PC-3 (cell line): Measurements from ENCODE around the gene VEGFA. TPM values are rescaled to one million over a fixed set of nuclear protein-coding genes. Genes with fewer than 3 reads are reported as not detected.

Experiments used
- ATAC-seq: fragments of 200-7000 bp; cut with Tn5 transposase; 2 replicates; pipeline ENCODE4 v1.9.1; 2020; ENCODE audit warnings: mild to moderate bottlenecking, moderate library complexity
- BruUV-seq: library from RNA; stranded (reverse); fragments of 400-500 nt; replicated peaks from 2 replicates; lab custom pipeline; 2021; lab: Mats Ljungman, UMichigan
- CTCF ChIA-PET: fragments of 300-600 bp; sonication (Branson Sonifier 250); formaldehyde crosslinking; loops from one replicate; lab custom pipeline; 2022; ENCODE audit warnings: antibody characterized with exemption; lab: Charles Lee
- POLR2A ChIA-PET: fragments of 300-600 bp; sonication (Branson Sonifier 250); formaldehyde crosslinking; loops from one replicate; lab custom pipeline; 2022; ENCODE audit warnings: antibody characterized with exemption; ENCODE audit not compliant: unreplicated experiment; lab: Charles Lee
- DNase-seq: peaks from one replicate; pipeline ENCODE4 v3.0.0-alpha.2; 2015
- H2AFZ ChIP-seq: fragments of 300-600 bp; sonication (generic); 2 replicates; pipeline ENCODE4 v1.6.0; 2016; ENCODE audit warnings: antibody characterized with exemption, low read length
- H3F3A ChIP-seq: fragments of 300-600 bp; sonication (generic); one replicate; pipeline ENCODE4 v1.6.0; 2017; ENCODE audit warnings: antibody characterized with exemption, low read length, control low read depth, mild to moderate bottlenecking; ENCODE audit not compliant: unreplicated experiment
- H3K27ac ChIP-seq: fragments of 300-600 bp; sonication (generic); 2 replicates; pipeline ENCODE4 v1.5.1; 2016; ENCODE audit warnings: mild to moderate bottlenecking, low read length
- H3K27me3 ChIP-seq: fragments of 300-600 bp; sonication (generic); 2 replicates; pipeline ENCODE4 v1.6.1; 2016; ENCODE audit warnings: low read length, mixed read lengths
- H3K36me3 ChIP-seq: fragments of 300-600 bp; sonication (generic); 2 replicates; pipeline ENCODE4 v1.6.1; 2016; ENCODE audit warnings: low read depth, mixed run types, low read length, mixed read lengths
- H3K4me1 ChIP-seq: fragments of 300-600 bp; sonication (generic); 2 replicates; pipeline ENCODE4 v1.5.1; 2016; ENCODE audit warnings: low read length; ENCODE audit not compliant: insufficient read depth
- H3K4me2 ChIP-seq: fragments of 300-600 bp; sonication (generic); 2 replicates; pipeline ENCODE4 v1.6.0; 2016; ENCODE audit warnings: low read length
- H3K4me3 ChIP-seq: fragments of 300-600 bp; sonication (generic); 2 replicates; pipeline ENCODE4 v1.5.1; 2016; ENCODE audit warnings: mild to moderate bottlenecking, low read length, mixed read lengths
- H3K79me2 ChIP-seq: fragments of 300-600 bp; sonication (generic); 2 replicates; pipeline ENCODE4 v1.6.1; 2017; ENCODE audit warnings: low read length, mixed read lengths
- H3K9ac ChIP-seq: fragments of 300-600 bp; sonication (generic); 2 replicates; pipeline ENCODE4 v1.6.0; 2016; ENCODE audit warnings: mild to moderate bottlenecking, low read length
- H3K9me2 ChIP-seq: fragments of 300-600 bp; sonication (generic); replicated peaks from 2 replicates; pipeline ENCODE4 v1.6.1; 2016; ENCODE audit warnings: mixed run types, low read length, mixed read lengths
- H3K9me3 ChIP-seq: fragments of 300-600 bp; sonication (generic); 2 replicates; pipeline ENCODE4 v1.6.1; 2016; ENCODE audit warnings: low read length, mixed read lengths
- H4K20me1 ChIP-seq: fragments of 300-600 bp; sonication (generic); 2 replicates; pipeline ENCODE4 v1.6.1; 2016; ENCODE audit warnings: low read length, mixed read lengths
- CTCF ChIP-seq: fragments of 300-600 bp; sonication (generic); conservative IDR thresholded peaks from 2 replicates; pipeline ENCODE4 v1.5.1; 2017; ENCODE audit warnings: antibody characterized with exemption, low read depth, mild to moderate bottlenecking, low read length
- EZH2 ChIP-seq: fragments of 300-600 bp; sonication (generic); IDR thresholded peaks from one replicate; pipeline ENCODE4 v1.6.1; 2017; ENCODE audit warnings: antibody characterized with exemption, mild to moderate bottlenecking, low read length; ENCODE audit not compliant: unreplicated experiment
- EZH2phosphoT487 ChIP-seq: fragments of 300-600 bp; sonication (generic); IDR thresholded peaks from 2 replicates; pipeline ENCODE4 v1.6.1; 2018; ENCODE audit warnings: mild to moderate bottlenecking, antibody characterized with exemption, low read length, borderline replicate concordance
- intact Hi-C: fragments of 100-400 bp; cut with micrococcal nuclease; formaldehyde crosslinking; loops from 2 replicates; pipeline ENCODE4 v1.9.0; 2023
- total RNA-seq: library from RNA; depleted of rRNA; stranded (reverse); fragments of >200 nt; gene quantifications from 2 replicates; pipeline ENCODE4 v1.2.3, GENCODE V29; 2014

The VEGFA gene
- total RNA-seq, 1 experiment from 2014 or later: 146 TPM

GRCh38 chr6:43749461-43749860 is 20.6 kb upstream of the VEGFA start:
- no peaks in the 10 kb centered on the region for H3K79me2 ChIP-seq
- H3K27ac ChIP-seq: no peak overlapping the region
- H4K20me1 ChIP-seq: no peaks in the 10 kb centered on the region
- H3K9me2 ChIP-seq: no peaks in the 10 kb centered on the region; the same call in 1 of the 2 replicates
- no peak overlapping the region for H3K4me2 ChIP-seq
- no peaks in the 10 kb centered on the region for H3F3A ChIP-seq
- no peak overlapping the region for H2AFZ ChIP-seq
- no peaks in the 10 kb centered on the region for H3K9me3 ChIP-seq
- ChIA-PET CTCF (no interaction called here), POLR2A (no interaction called here)
- BruUV-seq: no TSS peak
- ATAC-seq (no peak), DNase-seq (no peak)
- no peaks in the 10 kb centered on the region for H3K36me3 ChIP-seq
- H3K4me1 ChIP-seq: peaks cover 9% of the 10 kb centered on the region
- no peak overlapping the region for H3K9ac ChIP-seq
- H3K4me3 ChIP-seq: no peak overlapping the region
- no peaks in the 10 kb centered on the region for H3K27me3 ChIP-seq
- TF ChIP-seq CTCF (no peak), EZH2 (no peak)
- intact Hi-C loops: no loop called here

- Histone ChIP-seq H3K27ac (no peak overlapping the region), H3K4me3 (no peak overlapping the region), H3K79me2 (no peaks in the 10 kb centered on the region), H3K4me2 (no peak overlapping the region), H3K9me3 (no peaks in the 10 kb centered on the region), H3K9me2 (no peaks in the 10 kb centered on the region; the same call in 1 of the 2 replicates), H3K36me3 (no peaks in the 10 kb centered on the region), H3K27me3 (no peaks in the 10 kb centered on the region), H4K20me1 (no peaks in the 10 kb centered on the region), H3K4me1 (peaks cover 1% of the 10 kb centered on the region), H2AFZ (no peak overlapping the region), H3F3A (no peaks in the 10 kb centered on the region), H3K9ac (no peak overlapping the region)
- BruUV-seq: no TSS peak
- no peak for TF ChIP-seq EZH2
- no peak for TF ChIP-seq EZH2phosphoT487
- no peak for TF ChIP-seq CTCF
- ATAC-seq: no peak
- POLR2A ChIA-PET: no interaction called here
- DNase-seq: no peak
- CTCF ChIA-PET: no interaction called here
- intact Hi-C loops: loop anchor here (5.0 kb wide), 1 partner anchor 83 kb away; no protein-coding TSS in a partner anchor
Measured at GRCh38 chr6:43750622-43751021, 19.4 kb upstream of the VEGFA start.

GRCh38 chr6:43753570-43754183 is 16.3 kb upstream of the VEGFA start:
- Histone ChIP-seq H3K4me1 (no peaks in the 10 kb centered on the region), H3K9ac (no peak overlapping the region), H3K79me2 (no peaks in the 10 kb centered on the region), H2AFZ (no peak overlapping the region), H3K27me3 (no peaks in the 10 kb centered on the region), H3K4me2 (no peak overlapping the region), H3K36me3 (no peaks in the 10 kb centered on the region), H3F3A (no peaks in the 10 kb centered on the region), H3K9me3 (no peaks in the 10 kb centered on the region), H3K9me2 (no peaks in the 10 kb centered on the region), H3K27ac (no peak overlapping the region), H4K20me1 (no peaks in the 10 kb centered on the region), H3K4me3 (no peak overlapping the region)
- POLR2A ChIA-PET: no interaction called here
- DNase-seq: no peak
- intact Hi-C loops: loop anchor here (5.0 kb wide), 1 partner anchor 86 kb away; no protein-coding TSS in a partner anchor
- no peak for TF ChIP-seq EZH2phosphoT487
- no peak for TF ChIP-seq CTCF
- TF ChIP-seq EZH2: no peak
- BruUV-seq: no TSS peak
- ATAC-seq: no peak
- CTCF ChIA-PET: interaction anchor here (0.9 kb wide), 1 partner anchor 325 kb away, joined by 3 read pairs; no protein-coding TSS in a partner anchor
